Left kidney (tissue), 2 donors: ENCODE results near the gene COBL. TPM values are rescaled to one million over a fixed set of nuclear protein-coding genes. Genes with fewer than 3 reads are reported as not detected.
A peak's percentile ranks its signal among the peaks of the same experiment; 100 is the strongest.
"Not testable (repeated sequence)": the region's sequence is repeated elsewhere in the genome, so short reads cannot be mapped to it uniquely, and the experiment has no call there.

Experiments used
- DNase-seq: peaks from one replicate; pipeline ENCODE4 v3.0.0-alpha.2; 2013
- polyA plus RNA-seq: library from polyadenylated mRNA; unstranded; fragments of 120-200 nt; gene quantifications from one replicate; pipeline ENCODE4 v1.2.1, GENCODE V29; 2013; ENCODE audit not compliant: insufficient read length

The COBL gene
- polyA plus RNA-seq, 1 donor = 24.9 TPM

DNA sequence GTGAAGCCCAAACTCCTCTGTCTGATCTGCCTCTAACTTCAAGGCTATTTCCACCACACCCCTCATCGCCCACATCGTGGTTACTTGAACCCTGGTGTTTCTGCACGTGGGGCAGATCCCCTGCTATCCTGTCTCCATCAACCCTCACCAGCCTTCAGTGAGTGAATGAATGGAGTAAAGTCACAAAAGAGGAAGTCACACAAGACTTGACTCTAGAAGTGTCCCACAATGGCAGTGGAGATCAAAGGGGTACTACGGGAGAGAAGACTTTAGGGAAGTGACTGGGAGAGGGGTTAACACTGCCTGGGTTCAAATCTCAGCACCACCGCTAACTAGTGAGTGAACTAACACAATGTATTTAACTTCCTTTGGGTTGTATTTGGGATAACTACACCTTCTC lies 85.9 kb downstream of the COBL start:
- DNase-seq = no peak

DNA sequence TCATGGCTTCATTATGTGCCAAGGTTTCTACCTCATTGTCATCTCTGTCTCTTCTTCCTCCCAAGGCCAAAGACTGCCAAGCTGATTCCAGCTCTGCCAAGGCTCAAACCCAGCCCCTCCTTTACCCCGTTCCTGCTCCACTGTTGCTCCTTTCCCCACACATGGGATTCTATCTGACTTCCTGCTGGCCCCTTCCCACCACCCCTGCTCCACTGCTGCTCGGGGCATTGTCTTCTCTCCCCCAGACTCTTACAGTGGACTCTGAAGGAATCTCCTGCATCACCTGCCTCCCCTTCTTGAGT lies 86.3 kb downstream of the COBL start:
- DNase-seq = no peak

DNA sequence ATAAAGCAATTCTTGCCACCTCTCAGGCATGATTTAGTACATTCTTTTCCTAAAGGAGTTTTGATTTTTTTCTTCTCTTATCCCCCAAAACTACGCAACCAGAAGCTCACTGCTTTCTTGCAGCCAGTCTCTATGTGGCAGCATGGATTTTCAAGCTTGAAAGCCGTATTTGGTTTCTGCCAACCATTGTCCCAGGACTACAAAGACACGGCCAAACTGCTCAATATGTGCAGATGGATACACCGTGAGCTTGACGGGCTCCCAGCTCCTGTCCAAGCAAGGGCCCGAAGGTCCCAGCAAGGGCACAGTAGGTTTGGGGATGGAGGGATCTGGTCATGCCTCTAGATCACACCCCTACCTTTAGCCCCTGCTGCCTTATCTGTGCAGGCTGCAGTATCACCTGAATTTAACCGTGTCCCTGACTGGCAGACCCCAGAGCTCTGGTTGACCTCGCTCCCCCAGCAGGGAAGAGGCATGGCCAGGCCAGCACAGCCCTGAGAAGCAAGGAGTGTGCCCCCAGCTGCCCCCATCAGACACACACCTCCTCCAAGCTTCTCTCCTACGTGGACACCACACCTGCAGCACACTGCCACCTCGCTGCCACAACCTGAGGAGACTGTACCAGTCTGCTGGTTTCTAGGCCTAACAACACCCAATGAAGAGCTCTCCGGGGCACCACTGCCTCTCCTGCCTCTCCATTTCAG lies 86.8 kb downstream of the COBL start:
- no peak for DNase-seq

DNA sequence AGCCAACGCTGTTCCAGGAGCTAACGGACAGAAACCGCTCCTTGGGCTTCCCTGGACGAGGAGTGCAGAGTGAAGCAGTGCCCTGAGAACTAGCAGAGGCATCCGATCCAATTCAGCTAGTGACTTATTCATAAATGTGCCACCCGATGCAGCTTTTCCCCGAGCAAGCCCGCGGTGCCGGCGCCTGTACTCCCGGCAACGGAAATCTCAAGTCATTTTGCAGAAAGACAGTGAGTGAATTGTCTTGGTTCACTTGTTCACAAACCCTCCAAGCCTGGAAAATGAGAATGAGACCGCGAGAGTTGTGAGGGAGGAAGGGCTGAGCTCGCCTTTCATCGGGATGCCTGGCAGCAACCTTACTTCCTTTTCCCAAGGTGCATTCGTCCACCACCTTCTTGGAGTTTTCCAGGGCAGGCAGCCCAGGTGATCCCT lies 87.5 kb downstream of the COBL start:
- peak; percentile 21 for DNase-seq

DNA sequence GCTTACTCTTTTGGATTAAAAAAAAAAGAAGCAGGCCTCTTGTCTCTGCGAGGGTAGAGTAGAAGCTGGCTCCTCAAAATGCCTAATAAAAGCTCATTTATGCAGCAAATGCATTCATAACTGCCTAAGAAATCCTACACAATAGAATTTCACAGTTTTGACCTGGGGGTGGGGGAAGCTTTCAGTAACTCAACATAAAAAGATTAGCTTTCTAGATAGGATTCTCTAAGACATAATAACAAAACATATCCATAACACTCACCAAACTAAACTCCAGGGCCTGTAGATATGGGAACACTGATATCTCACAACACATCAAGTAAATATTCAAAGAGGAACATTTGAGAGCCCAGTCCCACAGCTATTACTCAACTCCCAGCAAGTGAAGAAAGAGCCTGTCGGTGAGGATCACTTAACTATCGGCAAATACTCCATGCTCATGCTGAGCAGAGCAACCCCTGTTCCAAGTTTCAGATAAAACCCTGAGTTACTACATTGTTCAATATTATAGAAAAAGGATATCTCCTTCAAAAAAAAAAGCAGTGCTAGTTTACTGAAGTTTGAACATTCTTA lies 88.1 kb downstream of the COBL start:
- DNase-seq = no peak

DNA sequence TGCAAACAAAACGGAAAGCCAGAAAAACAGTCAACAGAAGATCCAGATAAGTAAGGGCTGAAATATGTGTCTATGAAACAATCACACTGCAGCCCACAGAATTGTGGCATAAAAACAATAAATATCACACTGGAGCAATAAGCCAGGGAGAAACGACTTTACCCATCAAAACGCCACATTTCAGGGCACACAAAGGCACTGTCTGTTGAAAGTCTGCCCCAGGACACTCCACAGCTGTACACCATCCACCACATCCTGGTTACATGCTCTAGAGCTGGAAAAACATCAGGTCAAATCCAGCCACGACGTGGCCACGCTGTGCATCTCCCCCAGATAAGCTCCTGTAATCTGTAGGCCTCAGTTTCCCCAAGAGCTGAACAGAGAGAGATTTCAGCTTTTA lies 88.7 kb downstream of the COBL start:
- DNase-seq = no peak

DNA sequence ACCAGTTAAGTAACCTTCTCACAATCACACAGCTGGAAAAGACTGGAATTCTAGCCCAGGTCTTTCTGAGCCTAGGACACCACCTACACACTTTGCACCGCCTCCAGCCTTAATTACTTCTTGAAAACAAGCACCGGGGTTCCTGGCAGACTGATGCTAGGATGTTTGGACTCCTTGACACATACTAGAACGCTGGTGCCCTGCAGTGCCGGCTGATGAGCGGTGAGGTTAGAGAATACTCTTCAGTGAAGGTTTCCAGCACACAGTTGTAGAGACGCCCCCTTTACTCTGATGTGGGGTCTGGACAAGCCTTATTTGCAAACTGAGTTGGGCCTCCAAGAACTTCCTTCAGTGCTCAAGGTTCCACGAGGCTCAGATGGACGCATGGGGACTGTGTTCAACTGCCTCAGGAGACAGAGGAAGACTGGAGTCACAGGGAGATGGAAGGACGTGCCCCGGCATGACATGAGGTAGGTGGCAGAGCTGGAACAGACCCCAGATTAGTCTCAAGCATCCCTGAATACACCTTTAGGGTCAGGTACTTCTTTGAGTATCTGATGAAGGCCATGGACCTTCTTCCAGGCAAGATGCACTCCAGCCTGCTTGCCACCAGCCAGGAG lies 89.6 kb downstream of the COBL start:
- DNase-seq = no peak

DNA sequence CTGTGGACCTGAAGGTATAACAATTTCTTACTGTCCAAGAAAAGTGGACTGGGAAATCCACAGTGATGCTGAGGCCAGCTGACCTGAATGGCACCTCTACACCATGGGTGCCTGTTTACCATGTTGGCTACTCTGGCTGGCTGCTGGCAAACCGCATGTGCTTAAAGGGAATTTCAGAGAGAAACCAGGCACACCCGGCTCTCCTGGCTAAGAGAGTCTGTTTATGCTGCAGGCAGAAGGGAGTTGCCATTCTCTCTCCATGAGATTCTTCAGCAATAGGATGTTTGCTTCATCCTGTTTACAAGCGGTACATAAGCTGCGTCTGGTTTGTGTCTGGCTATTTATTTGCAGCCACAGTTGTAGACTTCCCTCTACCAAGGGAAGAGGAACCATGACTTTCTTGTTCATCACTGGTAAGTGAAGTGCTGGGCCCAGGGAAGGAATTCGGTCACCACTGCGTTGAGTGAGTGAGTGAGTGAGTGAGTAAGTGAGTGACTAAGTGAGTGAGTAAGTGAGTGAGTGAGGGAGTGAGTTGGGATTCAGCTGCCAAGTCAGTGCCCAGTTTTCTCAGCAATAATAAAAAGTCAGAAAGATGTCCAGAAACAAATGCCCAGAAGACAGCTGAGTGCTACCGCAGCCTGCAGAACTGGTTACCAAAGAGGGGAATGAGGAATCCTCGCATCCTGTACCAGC lies 90.4 kb downstream of the COBL start:
- no peak for DNase-seq

DNA sequence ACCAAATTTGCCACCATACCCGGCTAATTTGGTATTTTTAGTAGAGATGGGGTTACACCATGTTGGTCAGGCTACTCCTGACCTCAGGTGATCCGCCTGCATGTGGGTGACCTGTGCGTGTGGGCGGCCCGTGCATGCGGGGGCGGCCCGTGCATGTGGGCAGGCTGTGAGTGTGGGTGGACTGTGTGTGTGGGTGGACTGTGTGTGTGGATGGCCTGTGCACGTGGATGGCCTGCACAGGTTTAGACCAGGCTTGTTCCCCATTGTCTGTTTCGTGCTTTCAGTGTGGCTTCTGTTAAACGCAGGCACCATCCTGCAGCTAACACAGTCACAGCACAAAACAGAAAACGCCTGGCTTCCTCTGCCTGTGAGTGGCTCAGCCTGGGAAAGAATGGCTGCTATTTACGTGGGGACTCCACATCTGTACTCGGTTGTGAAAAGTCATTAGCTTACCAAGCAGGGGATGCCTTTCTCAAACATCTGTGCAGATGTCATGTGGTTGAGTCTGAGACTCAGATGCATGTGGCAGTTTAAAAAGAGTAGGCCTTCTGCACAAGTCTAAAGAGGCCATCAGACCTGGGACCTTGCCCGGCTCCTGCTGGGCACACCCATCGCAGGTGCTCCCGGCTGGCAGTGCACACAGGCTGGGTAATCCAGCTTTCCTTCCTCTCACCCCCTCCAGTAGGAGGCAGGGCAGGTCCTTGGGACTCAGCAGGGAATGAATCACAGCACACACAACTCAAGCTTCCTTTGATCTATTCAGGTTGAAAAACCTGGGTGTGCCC lies 91.6 kb downstream of the COBL start:
- no peak for DNase-seq

DNA sequence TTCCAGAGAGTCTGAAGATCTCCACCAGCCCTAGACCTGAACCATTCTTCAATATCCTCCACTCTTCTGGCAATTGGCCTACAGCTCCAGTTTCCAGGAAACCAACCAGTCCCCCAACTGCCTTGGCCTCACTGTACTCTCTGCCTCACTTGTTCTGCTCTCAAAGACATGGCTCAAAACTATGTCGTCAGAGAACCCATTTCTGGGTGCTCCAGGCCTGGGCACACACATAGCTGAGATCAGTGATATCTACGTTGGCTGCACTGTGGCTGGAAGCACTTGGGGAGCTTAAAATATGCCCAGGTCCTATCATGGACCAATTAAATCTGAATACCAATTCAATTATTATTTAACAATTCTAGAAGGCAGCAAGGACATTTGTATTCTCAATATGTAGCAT lies 93.1 kb downstream of the COBL start:
- no peak for DNase-seq

DNA sequence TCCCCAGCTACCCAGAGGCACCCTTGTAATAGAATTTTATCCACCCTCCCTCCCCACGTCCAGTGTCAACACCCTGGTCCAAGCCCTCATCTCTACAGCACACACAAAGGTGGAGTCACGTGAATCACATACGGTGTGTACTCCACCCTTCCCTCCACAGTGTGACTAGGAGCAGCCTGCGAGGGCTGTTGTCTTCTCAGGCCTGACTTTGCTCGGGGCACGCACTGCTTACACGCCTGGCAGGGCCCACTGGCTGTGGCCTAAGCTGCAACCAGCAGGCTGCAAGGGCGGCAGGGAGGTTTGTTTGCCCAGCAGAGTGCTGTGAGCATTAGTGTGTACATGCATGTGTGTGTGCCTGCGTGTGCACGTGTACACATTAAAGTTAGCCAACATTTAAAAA lies 93.7 kb downstream of the COBL start:
- DNase-seq = no peak

DNA sequence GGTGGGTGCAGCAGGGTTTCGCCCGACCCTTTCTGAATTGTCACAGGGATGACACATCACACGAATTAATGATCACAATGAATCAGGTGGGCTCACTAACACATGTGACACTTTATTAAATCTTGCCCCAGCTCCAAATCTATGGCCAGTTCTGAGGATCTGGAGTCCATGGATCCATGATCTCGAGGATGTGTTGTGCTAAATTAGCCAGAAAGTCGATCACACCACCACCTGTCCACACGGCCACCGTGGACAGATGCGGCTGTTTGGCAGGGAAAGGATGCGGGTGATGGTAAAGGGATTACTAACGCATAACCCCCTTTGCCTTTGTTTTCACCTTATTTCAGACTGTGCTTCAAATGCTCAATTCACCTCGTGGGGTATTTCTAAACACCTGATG lies 96.4 kb downstream of the COBL start:
- no peak for DNase-seq

DNA sequence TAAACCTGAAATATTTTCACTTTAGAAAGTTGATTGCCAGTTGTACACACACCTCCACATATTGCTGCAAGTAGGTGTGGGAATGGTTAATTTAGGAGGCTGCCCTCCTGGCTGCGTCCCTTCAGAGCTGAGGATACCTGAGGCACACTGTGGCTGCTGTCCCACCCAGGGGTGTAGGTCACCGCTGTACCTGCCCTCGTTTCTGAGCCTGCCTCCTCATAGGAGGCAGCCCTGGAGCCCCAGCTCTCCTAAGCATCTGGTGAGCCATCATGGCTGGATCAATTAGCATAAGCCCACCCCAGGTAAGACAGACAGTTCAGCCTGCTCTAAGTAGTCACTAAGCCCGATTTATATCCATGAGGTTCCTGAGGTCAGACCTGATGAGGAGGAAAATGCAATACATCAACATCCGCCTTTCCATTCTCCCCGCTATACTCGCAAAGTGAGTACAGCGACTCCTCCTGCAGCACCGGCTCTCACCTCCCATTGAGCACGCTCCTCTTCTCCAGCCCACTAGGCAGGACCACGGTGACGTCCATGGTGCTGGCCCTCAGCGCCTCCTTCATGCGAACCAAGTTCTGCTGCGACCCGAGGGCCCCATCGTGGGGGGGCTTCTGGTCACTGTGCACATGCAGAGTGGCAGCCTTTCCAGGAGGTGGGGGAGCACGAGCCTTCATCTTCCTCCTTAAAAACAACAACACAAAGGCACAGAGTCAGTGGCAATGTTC lies 97.2 kb downstream of the COBL start:
- no peak for DNase-seq

DNA sequence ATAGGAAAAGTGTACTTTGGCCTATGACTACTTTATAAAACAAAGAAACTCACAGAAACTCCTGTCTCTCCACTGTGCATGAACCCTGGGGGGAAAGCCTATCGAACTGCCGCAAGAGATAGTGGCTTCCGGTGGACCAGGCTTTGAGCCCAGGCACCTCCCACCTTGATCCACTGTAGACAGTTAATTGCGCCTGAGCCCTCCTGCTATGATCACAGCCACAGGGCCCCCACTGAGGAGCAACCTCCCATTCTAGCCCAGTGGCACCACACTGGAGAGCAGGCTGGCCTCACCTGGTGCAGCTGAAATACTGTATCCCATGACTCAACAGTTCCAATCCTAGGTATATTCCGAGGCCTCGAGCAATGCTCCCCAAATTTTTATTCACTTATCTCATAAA lies 98.8 kb downstream of the COBL start:
- no peak for DNase-seq

DNA sequence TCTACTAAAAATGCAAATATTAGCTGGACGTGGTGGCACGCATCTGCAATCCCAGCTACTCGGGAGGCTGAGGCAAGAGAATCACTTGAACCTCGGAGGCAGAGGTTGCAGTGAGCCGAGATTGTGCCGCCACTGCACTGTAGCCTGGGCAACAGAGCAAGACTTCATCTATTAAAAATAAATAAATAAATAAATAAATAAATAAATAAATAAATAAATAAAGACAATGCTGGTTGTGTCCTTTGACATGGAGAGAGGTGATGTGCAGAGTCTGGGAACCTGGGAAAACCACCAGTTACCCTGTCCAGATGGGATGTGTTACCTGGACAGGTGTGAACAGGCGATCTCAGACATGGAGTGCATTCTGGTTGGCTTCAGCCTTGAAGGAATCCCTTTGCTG lies 102.5 kb downstream of the COBL start:
- DNase-seq = no peak

DNA sequence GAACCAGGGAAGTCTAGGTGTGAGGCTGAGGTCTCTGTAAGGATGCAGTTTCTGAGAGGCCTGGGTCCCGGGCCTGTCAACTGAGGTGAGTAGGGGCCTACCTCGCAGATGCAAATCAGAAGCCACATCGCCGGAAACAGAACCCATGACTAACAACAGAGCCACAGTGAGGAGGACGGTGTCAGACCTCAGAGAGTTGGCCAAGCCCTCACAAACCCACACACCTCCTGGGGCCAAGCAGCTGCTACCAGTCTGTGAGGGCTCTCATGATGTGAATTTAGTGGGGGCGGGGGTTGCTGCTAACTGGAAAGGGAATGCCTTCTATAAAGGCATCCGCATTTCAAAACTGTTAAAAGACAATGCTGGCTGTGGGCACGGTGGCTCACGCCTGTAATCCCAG lies 103.0 kb downstream of the COBL start:
- no peak for DNase-seq

DNA sequence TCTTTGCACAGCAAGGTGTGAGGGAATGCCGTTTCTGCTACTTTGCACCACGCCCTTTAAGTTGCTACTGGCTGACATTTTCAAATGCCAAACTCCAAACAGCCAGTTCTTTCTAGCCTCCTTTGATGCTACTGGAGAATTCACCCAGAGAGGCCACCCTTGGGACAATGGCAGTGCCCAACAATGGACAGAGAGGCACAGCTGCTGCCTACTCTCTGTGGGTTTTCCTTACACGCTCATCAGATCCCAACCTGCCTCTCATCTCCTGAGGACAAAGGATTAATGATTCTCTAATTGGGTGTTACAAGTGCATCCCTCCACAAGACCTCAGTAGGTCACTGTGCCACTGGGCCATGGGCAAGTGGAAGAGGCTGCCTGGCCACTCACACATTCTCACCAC lies 105.8 kb downstream of the COBL start:
- DNase-seq = no peak

DNA sequence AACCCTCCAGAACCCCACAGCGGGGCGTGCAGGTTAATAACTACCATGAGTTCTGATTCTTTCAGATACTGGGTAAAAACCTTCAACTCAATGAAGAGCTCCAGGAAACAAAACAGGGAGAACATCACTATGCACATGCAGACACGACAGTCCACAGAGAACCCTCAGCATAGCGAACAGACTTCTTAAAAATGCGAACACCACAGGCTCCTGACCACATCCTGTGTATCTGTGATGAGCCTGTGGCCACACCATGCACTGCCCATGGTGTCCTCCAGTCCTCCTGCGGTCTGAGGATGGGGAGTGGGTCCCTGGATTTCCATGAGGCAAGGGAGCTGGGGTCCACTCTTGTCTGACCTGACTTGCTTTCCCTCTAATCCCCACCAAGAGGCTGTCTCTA lies 107.2 kb downstream of the COBL start:
- no peak for DNase-seq

DNA sequence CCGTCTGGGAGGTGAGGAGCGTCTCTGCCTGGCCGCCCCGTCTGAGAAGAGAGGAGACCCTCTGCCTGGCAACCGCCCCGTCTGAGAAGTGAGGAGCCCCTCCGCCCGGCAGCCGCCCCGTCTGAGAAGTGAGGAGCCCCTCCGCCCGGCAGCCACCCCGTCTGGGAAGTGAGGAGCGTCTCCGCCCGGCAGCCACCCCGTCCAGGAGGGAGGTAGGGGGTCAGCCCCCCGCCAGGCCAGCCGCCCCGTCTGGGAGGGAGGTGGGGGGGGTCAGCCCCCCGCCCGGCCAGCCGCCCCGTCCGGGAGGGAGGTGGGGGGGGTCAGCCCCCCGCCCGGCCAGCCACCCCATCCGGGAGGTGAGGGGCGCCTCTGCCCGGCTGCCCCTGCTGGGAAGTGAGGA lies 108.5 kb downstream of the COBL start:
- DNase-seq = not testable (repeated sequence)

DNA sequence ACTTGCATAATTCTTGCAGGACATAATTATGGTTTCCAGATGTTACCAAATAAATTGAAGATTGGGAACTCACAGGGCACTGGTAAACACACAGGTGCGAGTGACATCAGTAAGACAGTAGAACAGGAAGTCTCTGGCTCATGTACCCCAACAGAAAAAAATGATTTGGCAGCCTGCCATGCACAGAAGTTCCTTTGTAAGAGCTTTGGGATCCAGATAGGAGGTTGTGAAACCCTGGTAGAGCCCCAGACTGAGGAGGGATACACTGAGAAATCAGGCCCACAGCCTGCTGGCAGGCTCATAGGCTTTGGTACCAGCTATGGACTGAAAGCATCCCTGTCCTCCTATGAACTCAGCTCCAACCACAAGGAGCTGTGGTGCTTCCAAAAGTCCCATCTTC lies 118.0 kb downstream of the COBL start:
- DNase-seq = no peak

DNA sequence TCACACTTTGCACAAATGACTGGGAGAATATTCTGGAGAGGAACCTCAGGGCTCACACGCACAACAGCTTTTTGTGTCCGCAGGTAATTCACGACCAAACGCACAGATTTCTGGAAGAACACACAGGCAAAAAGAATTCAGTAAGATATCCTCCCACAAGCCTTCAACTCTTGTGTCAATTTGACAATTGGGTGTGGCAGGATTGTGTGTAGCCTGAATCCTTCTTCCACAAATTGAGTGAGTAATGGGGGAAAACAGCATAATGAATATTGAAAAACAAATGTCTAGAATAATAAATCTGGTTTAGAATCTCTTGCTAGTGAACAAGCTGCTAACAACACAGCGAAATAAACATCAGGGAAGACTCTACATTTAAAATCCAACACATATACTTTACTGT lies 125.6 kb downstream of the COBL start:
- no peak for DNase-seq

DNA sequence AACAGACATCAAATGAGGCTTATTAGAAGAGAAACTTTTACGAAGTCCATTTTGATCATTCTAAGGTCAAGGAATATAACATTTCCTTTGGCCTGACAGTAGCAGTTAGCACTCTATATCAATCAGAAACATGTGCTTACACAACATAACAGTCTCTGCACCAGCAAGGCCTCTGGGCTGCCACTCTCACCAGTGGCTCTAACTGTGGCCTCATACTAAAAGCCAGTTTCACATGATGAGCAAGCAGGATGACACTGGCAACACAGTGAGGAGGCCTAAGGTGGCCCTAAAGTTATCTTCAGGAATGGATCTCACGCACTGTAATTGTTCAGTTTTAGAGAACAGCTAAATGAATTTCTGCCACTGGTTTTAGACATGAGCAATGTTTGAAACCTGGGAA lies 126.8 kb downstream of the COBL start:
- DNase-seq = no peak
